IPS DF 19.7 (cell line): Measurements from ENCODE around the gene ZXDC.

Source experiments
- DNase-seq: peaks from one replicate; pipeline ENCODE4 v3.0.0-alpha.2; 2013; ENCODE audit warnings: low read depth, low spot score

ZXDC gene

GRCh38 chr3:126415661-126416591 lies 59.8 kb downstream of the ZXDC start:
- DNase-seq, result no peak

GRCh38 chr3:126414961-126415660 lies 60.6 kb downstream of the ZXDC start:
- DNase-seq, result no peak

GRCh38 chr3:126414406-126414805 lies 61.3 kb downstream of the ZXDC start:
- DNase-seq, result no peak

GRCh38 chr3:126413693-126414080 lies 62.0 kb downstream of the ZXDC start:
- no peak for DNase-seq

- DNase-seq, result no peak
These were observed 62.6 kb downstream of the ZXDC start for GRCh38 chr3:126412841-126413692.

GRCh38 chr3:126408099-126408498 lies 67.6 kb downstream of the ZXDC start:
- no peak for DNase-seq

- no peak for DNase-seq
These were observed 68.2 kb downstream of the ZXDC start for GRCh38 chr3:126407412-126408044.

- DNase-seq, result no peak
These were observed 69.0 kb downstream of the ZXDC start for GRCh38 chr3:126406389-126407296.

GRCh38 chr3:126402666-126403302 lies 72.9 kb downstream of the ZXDC start:
- no peak for DNase-seq

GRCh38 chr3:126402178-126402577 lies 73.5 kb downstream of the ZXDC start:
- DNase-seq, result no peak

GRCh38 chr3:126401611-126402160 lies 74.0 kb downstream of the ZXDC start:
- no peak for DNase-seq

GRCh38 chr3:126399756-126400155 lies 75.9 kb downstream of the ZXDC start:
- no peak for DNase-seq

- DNase-seq, result no peak
These were observed 76.3 kb downstream of the ZXDC start for GRCh38 chr3:126399351-126399735.

GRCh38 chr3:126398423-126399350 lies 77.0 kb downstream of the ZXDC start:
- no peak for DNase-seq

- no peak for DNase-seq
These were observed 77.9 kb downstream of the ZXDC start for GRCh38 chr3:126397610-126398422.

- no peak for DNase-seq
These were observed 79.2 kb downstream of the ZXDC start for GRCh38 chr3:126396536-126396935.

- no peak for DNase-seq
These were observed 79.7 kb downstream of the ZXDC start for GRCh38 chr3:126395846-126396513.
